ENCODE data around the gene CEACAM21.

CEACAM21 gene

GRCh38 chr19:41619018-41619556, 43.1 kb downstream of the CEACAM21 start:
- no peak for DNase-seq (ENCODE audit: low spot score)

GRCh38 chr19:41620171-41620570, 44.2 kb downstream of the CEACAM21 start:
- no peak for DNase-seq (ENCODE audit: low spot score)

- DNase-seq (ENCODE audit: low spot score): no peak
These were observed 45.3 kb downstream of the CEACAM21 start for GRCh38 chr19:41621226-41621625.

- no peak for DNase-seq (ENCODE audit: low spot score)
These were observed 45.7 kb downstream of the CEACAM21 start for GRCh38 chr19:41621654-41622053.

- no peak for DNase-seq (ENCODE audit: low spot score)
These were observed 47.4 kb downstream of the CEACAM21 start for GRCh38 chr19:41623360-41623759.

GRCh38 chr19:41624515-41624914, 48.5 kb downstream of the CEACAM21 start:
- no peak for DNase-seq (ENCODE audit: low spot score)

- no peak for DNase-seq (ENCODE audit: low spot score)
These were observed 49.0 kb downstream of the CEACAM21 start for GRCh38 chr19:41624937-41625336.

- DNase-seq (ENCODE audit: low spot score): no peak
These were observed 50.3 kb downstream of the CEACAM21 start for GRCh38 chr19:41626278-41626677.

- no peak for DNase-seq (ENCODE audit: low spot score)
These were observed 50.9 kb downstream of the CEACAM21 start, which contains the start of gene CEACAM4 for GRCh38 chr19:41626877-41627276. Gene CEACAM4, minus strand, starts transcription at chr19:41627074. Its CDS starts 111 bp downstream, at chr19:41626963.

GRCh38 chr19:41627966-41628675, 52.2 kb downstream of the CEACAM21 start:
- no peak for DNase-seq (ENCODE audit: low spot score)

All from NAMALWA (cell line).